SKM-1 treated with dmso at 0.1 percent for 144 hours (cell line): ENCODE data around the gene ZNRF3.
"Not testable (repeated sequence)": the region's sequence is repeated elsewhere in the genome, so short reads cannot be mapped to it uniquely, and the experiment has no call there.

ENCODE experiments used
- DNase-seq: peaks from one replicate; lab custom pipeline; 2025; ENCODE audit not compliant: unreplicated experiment; lab: John Stamatoyannopoulos, UW

ZNRF3 gene

GRCh38 chr22:28929197-28929596, 45.8 kb downstream of the ZNRF3 start:
- DNase-seq = no peak

GRCh38 chr22:28930357-28931007, 47.1 kb downstream of the ZNRF3 start:
- no peak for DNase-seq

GRCh38 chr22:28931844-28932567, 48.6 kb downstream of the ZNRF3 start:
- no peak for DNase-seq

DNA sequence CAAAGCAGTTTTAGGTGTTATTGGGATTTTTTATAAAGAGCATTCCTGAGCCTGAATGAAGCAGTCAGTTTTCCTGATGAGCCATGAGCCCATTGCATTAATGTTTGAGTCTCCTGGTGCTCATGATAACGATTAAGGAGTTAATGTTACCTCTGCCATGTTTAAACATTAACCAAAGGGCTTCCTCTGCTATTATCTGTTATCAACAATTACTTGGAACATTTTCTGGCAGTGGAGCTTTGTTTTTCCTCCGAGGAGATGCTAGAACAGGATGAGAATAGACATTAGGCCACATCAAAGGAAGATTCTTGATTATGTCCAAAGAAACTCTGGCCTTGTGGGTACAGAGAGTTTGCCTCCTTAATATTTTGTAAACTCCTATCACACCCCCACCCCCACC, 49.9 kb downstream of the ZNRF3 start:
- no peak for DNase-seq

GRCh38 chr22:28934026-28934425, 50.7 kb downstream of the ZNRF3 start:
- no peak for DNase-seq

- DNase-seq = no peak
These were observed 51.8 kb downstream of the ZNRF3 start for GRCh38 chr22:28935140-28935539.

DNA sequence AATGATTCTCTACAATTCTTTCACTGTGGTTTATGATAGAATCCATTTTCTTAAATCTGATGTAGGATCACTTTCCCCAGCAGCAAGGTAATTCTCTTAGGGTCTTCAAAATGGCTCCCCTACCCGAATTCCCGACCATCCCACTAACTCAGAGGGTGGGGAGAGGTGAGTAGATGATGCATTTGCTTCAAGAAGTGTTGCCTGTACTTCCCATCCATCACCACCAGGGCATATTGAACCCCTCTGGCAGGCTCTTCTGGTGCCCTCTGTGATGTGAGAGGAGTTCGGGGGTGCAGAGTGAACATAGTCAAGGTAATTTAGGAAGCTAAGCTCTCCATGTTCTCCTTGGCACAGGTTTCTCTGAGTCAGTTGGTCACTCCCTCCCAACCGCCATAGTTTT, 52.3 kb downstream of the ZNRF3 start:
- no peak for DNase-seq

GRCh38 chr22:28936200-28936599, 52.8 kb downstream of the ZNRF3 start:
- no peak for DNase-seq

GRCh38 chr22:28937206-28938025, 54.0 kb downstream of the ZNRF3 start:
- no peak for DNase-seq

DNA sequence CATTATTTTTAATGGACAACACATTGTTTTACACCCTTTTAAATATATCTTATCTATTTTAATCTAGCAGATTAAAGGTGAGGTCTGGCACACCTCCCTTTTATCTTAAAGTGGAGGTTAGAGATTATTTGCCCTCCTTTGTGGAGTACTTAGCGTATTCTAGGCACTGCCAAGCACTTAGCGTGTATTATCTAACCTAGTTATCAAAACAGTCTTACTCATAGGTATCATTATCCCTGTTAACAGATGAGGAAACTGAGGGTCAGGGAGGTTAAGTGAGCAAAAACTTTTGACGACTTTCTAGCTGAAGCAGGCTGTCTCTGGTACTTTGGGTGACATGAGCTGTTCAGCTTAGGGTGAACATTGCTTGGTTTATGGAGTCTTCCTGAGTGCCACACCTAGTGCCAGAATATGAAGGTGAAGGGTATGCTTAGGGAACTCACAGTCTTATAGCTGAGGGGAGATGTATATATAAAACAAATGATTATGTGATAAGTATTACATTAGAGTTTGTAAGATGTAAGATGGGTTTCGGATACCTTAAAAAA, 55.0 kb downstream of the ZNRF3 start:
- DNase-seq = no peak

DNA sequence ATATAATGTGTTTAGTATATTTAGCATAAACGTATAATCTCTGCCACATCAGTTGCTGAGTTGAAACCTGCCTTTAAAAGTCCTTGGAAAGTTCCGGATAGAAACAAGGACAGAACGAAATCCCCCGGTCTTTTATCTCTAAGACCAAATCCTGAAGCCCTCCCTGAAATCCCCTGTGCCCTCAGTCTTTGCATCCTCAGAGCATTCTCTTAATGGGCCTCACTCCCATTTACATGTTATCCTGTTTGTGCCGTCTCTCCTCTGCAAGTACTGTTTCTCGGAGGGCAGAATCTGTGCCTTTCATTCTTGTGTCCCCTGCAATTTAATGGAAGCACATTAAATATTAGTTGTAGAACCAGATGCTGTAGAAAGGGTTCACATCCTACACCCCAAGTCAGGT, 56.0 kb downstream of the ZNRF3 start:
- DNase-seq = no peak

GRCh38 chr22:28939932-28940331, 56.6 kb downstream of the ZNRF3 start:
- DNase-seq = no peak

- DNase-seq = no peak
These were observed 57.1 kb downstream of the ZNRF3 start for GRCh38 chr22:28940441-28940840.

DNA sequence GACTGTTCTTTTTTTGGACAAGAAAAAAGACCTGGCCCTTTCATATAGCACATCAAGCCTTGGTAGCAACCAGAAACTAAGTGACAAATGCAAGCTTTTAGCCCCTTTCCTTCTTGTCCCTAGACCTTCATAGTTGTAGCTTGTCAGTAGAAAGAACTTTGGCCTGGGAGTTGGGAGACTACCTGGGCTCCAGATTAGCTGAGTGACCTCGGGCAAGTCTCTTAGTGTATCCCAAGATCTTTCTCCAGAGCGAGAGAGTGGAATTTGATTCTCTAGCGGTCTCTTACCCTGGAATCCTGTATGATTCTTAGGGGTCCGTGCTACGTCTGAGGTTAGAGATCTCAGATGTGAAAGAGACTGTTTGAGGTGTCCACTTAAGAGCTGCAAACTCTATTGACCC, 59.0 kb downstream of the ZNRF3 start:
- DNase-seq = no peak

DNA sequence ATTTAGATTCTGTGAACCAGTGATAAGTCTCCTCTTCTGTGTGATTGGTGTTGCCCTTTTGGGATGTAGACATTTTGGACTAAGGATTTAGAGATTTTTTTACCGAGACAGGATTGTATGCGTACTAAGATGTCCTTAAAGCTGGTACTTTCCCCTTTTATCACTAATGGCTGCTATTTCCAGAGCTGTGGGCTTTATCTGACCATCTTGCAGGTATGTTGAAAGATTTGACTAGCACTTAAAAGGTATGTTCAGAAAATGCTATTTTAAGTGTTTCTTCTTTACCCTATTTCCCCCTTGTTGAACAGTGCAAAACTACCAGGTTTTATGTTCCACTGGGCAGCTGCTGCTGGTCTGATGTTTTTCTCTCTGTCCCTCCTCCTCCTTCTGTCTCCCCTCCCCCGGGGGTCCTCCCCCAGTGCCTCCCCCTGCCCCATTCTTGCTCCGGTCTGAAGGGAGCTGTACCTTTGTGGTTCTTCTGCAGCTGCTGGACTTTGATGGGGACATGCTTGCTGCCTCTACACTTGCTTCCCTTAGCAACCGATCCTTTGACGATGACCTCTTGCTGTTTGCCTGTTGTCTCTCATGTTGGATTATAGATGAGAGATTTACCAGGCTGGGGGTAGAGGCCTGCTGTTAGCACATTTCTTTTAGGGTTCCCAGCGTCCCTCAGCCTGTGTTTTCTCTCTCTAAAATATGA, 59.6 kb downstream of the ZNRF3 start:
- DNase-seq = no peak

GRCh38 chr22:28943501-28943879, 60.1 kb downstream of the ZNRF3 start:
- peak; percentile 24 for DNase-seq

GRCh38 chr22:28947125-28947524, 63.8 kb downstream of the ZNRF3 start:
- no peak for DNase-seq

DNA sequence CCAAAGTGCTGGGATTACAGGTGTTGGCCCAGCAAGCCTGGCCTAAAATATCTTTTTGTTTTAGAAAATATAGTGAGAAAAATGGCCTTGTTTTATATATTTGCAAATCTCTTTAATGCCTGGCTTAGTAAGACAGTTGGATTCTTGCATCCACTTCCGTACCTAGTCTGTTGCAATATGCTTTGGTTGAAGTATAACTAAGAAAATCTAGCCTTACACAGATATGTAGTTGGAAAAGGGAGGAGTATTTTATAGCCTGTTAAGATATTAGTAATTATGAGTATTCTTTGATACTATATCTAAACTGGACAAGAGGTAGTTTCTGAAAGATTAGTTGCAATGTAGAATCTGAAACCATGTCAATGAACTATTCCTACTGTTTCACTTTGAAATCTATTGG, 65.1 kb downstream of the ZNRF3 start:
- DNase-seq = no peak

DNA sequence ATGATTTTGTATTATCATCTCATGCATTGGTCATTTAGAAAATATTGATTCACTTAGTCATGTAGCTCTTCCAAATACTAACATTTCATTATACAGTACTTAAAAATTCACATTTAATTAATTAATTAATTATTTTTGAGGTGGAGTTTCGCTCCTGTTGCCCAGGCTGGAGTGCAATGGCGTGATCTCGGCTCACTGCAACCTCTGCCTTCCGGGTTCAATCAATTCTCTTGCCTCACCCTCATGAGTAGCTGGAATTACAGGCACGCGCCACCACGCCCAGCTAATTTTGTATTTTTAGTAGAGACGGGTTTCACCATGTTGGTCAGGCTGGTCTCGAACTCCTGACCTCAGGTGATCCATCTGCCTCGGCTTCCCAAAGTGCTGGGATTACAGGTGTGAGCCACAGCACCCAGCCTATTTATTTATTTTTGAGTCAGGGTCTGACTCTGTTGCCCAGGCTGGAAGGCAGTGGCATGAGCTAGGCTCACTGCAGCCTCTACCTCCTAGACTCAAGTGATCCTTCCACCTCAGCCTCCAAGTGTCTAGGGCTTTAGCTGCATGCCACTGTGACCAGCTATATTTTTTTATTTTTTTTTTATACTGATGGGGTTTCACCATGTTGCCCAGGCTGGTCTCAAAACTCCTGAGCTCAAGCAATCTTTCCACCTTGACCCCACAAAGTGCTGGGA, 65.6 kb downstream of the ZNRF3 start:
- not testable (repeated sequence) for DNase-seq

DNA sequence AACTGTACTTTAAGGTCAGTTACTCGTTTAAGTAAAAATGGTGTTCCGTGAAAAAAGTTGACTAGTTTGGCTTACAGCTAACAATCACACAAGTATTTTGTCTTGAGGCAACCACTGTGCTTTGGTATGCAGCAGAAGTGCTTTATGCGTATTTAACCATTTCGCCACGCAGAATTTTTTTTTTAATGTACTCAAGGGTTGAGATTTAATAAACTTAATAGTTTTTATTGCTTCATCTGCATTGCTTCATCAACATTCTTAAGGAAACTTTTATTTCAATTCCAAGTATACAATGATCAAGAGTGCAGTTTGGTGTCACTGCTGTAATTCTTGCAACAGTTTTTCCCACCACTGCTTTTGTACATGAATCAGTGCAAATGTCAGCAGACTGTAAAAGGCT, 66.4 kb downstream of the ZNRF3 start:
- DNase-seq = no peak
